Endothelial cell of hepatic sinusoid (primary cell): ENCODE data around the gene TEX38.

Source experiments
- in situ Hi-C: cut with HindIII; loops from 2 replicates; pipeline ENCODE4 v1.10.0; 2017; ENCODE audit warnings: low sequenced_read_pairs

TEX38 gene

DNA sequence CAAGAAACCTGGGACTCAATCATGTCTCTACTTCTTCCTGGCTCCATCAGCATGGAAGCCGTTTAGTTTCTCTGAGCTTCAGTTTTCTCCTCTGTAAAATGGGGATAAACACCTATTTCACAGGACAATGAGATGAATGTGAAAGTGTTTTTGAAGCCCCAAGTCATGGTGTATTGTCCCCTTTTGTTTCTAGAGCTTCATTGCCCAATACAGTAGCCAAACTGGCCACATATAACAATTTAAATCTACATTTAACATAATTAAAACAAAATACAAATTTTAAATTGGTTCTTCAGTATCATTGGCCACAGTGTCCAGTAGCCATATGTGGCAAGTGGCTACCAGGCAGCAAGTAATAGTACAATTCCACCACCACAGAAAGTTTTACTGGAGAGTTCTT, 49.5 kb downstream of the TEX38 start:
- in situ Hi-C loops, result no loop called here

- in situ Hi-C loops, result no loop called here
Observed at GRCh38 chr1:46721686-46722205, 50.1 kb downstream of the TEX38 start.
